HG03064 (cell line): ENCODE data around the gene PAIP2B.

Experiments
- ATAC-seq: cut with Tn5 transposase; IDR thresholded peaks from one replicate; pipeline ENCODE4 v1.9.1; 2021; ENCODE audit warnings: low read depth; ENCODE audit not compliant: unreplicated experiment

The PAIP2B gene

DNA sequence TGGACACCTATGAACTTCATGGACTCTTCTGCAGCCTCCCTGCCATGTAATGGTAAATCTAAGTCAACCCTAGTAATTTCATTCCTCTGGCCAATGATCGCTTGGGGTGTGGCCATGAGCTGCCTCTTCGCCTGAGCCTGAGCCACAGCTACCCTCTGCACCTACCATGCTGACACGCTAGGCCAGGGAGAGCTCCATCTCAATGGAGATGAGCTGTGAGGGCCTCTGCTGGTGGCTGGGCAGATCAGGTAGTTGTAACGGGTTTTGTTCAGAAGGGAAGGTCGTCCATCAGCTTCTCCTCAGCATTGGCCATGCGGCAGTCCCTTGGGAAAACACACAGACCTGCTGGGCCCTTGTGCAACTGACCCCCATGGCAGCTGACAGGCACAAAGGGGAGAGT is 72.1 kb downstream of the PAIP2B start:
- no peak for ATAC-seq

- ATAC-seq, result no peak
Measured at GRCh38 chr2:71154279-71154678, 72.6 kb downstream of the PAIP2B start.

DNA sequence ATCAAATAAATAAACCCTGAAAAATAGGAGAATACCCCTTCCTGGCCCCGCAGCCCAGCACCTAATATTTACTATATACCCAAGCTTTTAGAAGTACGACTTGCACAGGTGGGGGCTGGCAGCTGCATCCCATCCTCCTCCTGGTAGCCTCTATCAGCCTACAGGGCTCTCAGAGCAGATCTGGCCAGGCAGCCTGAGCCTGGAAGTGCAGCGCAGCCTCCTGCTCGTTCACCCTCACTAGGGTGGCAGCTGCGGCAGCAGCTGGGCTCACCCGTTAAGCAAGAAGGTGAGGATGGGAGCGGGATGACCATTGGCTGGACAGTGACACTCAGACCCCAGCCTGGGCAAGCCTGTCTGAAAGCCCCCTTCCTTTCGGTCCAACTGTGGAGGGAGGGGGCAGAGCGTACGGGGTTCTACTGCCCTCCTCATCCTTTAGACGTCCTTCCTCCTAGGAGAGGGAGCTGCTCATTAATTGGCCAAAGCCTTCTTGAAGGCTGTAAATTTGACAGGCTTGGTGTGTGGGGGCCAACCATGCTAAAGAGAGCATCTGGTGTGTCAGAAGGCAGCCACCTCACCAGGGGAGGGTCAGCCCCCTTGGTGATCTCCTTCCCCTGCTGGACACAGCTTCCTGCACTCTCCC is 73.2 kb downstream of the PAIP2B start:
- ATAC-seq, result no peak

DNA sequence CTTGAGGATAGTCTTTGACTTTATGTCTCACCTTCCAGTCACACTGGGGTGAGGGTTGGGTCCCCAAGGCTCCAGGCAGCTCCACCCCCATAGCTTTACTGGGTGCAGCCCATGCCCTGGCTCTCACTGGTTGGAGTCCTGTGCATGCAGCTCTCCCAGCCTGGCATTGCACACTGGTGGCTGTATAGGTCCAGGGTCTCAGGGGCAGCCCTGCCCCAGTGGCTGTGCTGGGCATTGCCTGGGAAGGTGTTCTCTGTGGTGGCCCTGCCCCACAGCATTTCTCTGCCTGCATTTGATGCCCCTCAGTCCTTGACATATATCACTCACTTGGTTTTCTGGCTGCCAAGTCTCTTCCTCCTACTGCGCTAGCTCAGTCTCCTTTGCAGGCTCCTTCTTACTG is 75.3 kb downstream of the PAIP2B start:
- no peak for ATAC-seq

DNA sequence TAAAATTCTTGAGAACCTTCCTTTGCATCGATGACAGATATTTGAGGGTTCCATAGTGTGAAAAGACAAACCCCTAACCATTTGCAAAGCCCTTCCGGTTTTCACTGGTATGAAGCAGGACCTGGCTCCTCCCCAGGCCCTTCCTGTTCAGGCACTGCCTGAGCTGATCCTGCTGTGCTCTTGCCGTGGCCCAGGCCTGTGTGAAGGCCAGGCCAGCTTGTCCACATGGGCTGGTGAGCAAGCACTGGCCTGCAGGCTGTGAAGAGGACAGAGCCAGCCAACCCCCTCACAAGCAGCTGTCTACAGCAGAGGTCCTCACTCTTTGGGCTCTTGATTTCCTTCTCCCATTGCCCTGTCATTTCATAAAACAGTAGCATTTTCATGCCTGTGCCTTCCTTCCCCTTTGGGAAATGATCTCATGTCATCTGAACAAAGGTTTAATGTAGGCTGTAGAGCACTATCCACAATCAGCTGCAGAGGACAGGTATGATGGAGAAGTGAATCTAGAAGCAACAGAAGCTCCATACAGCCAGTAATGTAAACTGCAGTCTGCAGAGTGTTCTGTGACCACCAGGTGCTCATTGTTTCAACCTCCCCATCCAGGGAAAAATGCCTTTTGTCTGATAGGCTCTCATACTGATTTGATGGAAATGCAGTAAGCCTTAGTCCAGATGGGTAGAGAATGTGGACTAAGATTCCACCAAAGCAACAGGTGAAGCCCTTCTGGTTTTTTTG is 76.7 kb downstream of the PAIP2B start:
- no peak for ATAC-seq

DNA sequence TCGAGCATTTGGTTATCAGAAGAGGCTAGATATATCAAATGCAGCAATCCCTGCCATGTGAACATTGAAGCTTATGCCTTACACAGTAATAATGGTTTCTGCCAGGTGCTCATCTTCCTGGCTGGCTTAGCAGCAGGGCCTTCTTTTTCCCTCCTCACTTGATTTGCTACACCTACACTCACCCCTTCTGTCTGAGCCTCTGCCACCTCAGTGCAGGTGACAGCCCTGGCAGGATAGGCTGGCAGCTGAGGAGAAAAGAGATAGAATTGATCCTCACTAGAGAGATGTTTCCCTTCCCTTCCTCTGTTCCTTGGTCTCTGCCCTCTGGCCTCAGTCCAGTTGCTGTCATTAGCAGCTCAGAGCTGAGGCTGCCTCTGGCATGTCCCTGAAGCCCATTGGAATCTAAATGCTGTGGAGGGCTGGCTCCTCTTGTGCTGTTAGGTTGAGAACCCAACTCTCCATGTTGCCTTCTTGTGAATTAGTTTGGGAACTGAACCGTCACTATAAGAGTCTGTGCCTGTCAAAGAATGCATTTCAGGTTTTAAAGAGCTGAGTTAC is 78.3 kb downstream of the PAIP2B start:
- no peak for ATAC-seq

DNA sequence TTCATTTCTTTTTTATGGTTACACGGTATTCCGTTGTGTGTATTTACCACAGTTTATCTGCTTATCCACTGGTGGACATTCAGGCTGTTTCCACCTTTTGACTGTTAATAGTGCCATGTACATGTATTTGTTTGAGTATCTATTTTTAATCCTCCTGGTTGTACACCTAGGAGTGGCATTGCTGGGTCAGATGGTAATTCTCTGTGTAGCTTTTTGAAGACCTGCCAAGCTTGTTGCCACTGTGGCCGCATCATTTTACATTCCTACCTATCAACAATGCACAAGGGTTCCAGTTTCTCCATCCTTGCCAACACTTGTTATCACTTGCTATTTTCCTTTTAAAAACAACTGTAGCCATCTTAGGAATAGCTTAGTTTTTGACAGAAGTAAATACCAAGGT is 83.1 kb downstream of the PAIP2B start:
- ATAC-seq, result no peak

DNA sequence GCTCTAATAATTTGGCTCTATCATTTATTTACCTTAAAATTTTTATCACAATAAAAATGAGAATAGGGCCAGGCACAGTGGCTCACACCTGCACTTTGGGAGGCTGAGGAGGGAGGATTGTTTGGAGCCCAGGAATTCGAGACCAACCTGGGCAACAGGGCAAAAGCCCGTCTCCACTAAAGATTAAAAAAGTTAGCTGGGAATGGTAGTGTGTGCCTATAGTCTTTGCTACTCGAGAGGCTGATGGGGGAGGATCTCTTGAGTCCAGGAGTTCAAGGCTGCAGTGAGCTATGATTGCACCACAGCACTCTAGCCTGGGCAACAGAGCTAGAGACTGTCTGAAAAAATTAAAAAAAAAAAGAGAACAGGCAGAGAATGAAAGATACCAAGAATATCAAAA is 90.7 kb downstream of the PAIP2B start:
- no peak for ATAC-seq

DNA sequence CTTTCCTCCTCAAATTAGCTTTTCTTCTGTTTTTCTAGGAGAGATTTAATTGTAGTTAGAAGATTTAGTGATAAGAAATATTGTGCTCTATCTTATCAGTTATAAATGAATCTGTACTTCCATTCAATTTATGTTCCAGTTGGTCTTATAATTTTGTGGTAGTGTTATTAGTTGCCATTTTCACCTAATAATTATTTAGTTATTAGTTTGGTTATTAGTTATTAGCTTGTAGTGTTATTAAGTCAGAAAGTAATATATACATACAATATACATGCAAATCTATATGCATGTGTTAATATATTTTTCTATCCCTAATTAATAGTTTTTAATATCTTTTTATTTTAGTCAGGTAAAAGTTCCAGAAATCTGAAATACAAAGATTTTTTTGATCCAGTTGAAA is 93.3 kb downstream of the PAIP2B start:
- ATAC-seq, result no peak
